ENCODE results near the gene MAPK14.

GRCh38 chr6:36028088-36028876 lies 674 bp downstream of the MAPK14 start:
- TF ChIP-seq CHD4 (IDR thresholded peaks at IDR 0.05; ENCODE audit: borderline replicate concordance): no peak
- TF ChIP-seq ZSCAN20 (CRISPR knock-in tag; IDR thresholded peaks at IDR 0.05): no peak
- TF ChIP-seq CTCF (IDR thresholded peaks at IDR 0.05): no peak
- TF ChIP-seq SMC3 (IDR thresholded peaks at IDR 0.05): no peak
- no peak for TF ChIP-seq RCOR1 (IDR thresholded peaks at IDR 0.05; ENCODE audit: low read depth, low read length)
